NCI-H1105 (cell line): ENCODE measurements around the gene HGFAC.

Experiments used
- DNase-seq: peaks from one replicate; lab custom pipeline; 2025; lab: John Stamatoyannopoulos, UW

The HGFAC gene

DNA sequence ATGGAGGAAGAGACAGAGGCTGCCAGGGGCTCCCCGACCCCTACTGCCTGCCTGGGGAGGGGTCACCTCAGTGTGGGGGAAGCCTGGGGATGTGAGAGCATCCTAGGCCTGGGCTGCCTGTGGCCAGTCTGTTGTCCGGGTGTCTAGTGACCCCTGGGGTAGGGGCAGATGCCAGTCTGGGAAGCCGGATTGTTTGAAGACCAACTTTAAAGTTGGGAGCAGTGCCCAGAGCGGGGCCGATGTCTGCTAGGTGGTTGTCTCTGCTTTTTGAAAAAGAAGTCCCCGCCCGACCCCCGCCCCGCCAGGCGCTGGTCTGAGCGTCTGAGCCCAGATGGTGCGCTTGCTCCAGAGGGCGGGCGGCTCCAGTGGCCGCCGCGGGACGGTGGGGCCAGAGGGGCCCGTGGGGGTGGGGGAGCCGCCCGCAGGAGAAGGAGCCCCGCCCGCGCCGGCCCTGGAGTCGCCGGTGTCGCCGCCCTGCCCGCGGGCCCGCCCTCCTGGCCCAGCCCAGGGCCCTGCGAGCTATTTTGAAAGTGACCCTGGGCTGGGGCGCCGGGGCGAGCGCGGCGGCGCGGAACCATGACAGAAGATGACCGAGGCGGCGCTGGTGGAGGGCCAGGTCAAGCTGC is 21.1 kb downstream of the HGFAC start, which contains the start of gene DOK7:
Gene DOK7, plus strand, starts transcription at position 517 of the 626 bp plus-strand sequence. Its CDS starts 70 bp downstream, at position 587.
- DNase-seq, result no peak

GRCh38 chr4:3463556-3464348 is 22.0 kb downstream of the HGFAC start:
- no peak for DNase-seq

DNA sequence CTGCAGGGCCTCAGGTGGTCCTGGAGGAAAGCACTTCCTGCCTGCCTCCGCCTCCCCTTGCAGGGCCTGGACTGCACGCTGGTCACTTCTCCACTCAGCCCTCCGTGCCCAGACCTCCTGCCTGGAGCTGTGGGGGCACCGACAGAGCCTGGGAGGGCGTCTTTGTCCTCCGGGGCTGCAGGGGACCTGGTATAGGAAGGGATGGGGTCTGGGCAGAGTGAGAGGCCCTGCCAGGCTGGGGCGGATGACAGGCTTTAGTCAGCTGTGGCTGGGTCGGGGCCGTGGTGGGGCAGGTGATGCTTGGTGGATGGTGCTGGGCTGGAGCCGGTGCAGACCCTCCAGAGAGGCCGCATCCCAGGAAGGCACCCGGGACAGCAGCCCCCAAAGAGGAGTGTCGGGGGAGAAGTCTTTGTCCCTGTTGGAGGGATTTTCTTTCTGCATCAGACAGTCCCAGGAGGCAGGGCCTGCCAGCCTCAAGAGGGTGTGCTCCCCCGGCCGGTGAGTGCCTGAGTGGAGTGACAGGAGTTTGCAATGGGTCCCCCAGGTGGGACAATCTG is 22.7 kb downstream of the HGFAC start:
- no peak for DNase-seq

- DNase-seq, result no peak
These were observed 23.3 kb downstream of the HGFAC start for GRCh38 chr4:3464911-3465697.

GRCh38 chr4:3465698-3466671 is 24.2 kb downstream of the HGFAC start:
- no peak for DNase-seq

DNA sequence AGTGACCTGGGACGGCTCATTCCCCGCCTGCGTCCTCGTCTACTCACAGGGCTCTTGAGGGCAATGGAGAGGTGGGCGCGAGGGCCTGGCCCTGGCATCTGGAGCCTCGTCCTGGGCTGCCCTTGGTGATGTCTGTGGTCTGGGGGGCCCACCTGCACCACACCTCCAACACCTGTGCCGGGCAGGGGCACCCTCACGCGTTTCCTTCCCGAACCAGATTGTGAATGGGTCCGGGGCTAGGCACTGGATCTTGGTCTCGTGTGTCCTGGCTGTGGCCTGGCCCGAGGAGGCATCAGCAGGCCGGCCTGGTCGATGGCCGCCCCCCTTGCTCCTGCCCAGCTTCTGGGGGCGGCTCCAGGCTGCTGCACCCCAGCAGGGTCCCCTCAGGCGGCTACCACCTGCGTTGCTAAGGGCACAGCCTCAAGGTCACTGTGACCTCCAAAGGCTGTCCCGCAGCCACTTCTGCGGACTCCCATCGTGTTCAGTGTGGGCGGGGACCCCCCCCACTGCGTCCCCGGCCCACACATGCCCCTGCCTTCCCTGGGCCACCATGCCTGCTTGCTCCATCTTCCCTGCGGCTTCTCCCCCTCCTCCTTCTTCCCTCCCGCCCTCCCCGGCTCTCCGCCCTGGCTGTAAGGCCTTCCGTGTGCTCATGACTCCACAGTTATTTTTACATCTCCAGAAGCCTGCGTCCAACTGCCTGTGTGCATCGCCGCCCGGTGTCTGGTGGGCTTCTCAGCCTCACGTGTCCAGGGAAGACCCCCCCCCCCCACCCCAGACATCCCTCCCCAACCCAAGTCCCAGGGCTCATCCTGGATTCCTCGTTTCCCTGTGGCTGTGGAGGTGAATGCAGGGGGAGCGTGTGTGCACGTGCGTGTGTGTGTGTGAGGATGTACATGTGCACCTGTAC is 25.2 kb downstream of the HGFAC start:
- DNase-seq, result no peak

- DNase-seq, result no peak
These were observed 25.8 kb downstream of the HGFAC start for GRCh38 chr4:3467601-3468031.

DNA sequence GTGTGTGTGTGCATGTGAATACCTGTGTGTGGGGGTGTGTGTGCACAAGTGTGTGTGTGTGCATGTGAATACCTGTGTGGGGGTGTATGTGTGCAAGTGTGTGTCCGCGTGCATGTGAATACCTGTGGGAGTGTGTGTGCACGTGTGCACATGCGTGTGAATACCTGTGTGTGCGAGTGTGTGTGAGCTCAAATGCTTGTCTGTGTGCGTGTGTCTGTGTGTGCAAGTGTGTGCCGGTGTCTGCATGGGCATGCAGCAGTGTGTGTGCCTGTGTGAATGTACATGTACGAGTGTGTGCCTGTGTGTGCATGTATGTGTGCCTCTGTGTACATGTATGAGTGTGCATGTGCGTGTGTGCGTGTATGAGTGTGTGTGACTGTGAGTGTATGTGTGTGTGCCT is 26.4 kb downstream of the HGFAC start:
- no peak for DNase-seq

DNA sequence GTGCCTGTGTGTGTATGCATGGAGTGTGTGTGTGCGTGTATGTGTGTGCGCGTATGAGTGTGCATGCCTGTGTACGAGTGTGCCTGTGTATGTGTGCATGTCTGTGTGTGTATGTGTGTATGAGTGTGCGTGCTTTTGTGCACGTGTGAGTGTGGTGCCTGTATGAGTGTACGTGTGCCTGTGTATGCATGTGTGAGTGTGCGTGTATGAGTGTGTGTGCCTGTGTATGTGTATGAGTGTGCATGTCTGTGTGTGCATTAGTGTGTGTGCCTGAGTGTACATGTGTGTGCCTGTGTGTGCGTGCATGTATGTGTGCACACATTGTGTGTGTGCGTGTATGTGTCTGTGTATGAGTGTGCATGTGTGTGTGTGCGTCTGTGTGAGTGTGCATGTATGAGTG is 27.0 kb downstream of the HGFAC start:
- DNase-seq, result no peak

- no peak for DNase-seq
These were observed 27.8 kb downstream of the HGFAC start for GRCh38 chr4:3469386-3470243.

DNA sequence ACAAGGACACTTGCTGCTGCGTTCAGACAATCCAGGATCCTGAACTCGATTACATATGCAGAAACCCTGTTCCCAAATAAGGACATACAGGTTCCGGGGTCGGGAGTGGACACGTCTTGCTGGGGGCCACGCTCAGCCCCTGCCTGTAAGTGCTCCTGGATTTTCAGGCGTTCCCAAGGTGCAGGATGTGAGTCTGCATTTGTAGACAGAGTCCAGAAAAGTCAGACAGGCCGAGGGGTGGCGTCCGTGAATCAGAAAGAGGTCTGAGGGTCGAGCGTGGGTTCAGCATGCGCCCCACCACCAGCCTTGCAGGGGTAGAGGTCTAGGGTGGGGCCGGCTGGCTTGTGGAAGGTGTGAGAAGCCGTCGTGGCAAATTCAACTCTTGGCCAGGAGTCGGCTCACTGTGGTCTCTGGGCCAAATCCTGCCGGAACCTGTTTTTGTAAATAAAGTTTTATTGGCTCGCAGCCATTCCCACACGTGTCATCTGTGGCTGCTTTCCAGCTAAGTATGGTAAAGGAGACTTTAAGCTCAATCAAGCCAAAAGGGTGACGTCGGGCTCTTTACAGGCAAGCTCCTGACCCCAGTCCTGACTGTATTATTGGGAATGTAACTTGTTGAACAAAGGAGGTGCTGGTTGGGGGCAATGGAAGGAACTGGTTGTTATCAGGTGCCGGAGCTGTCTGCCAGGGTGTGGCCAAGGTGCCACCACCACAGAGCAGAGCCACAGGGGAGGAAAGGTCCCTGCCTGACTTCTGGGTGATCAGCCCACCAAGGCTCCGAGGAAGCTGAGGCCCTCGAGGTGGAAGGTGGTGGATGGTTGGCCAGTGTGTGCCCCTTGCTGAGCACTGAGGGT is 28.7 kb downstream of the HGFAC start:
- no peak for DNase-seq

- no peak for DNase-seq
These were observed 29.5 kb downstream of the HGFAC start for GRCh38 chr4:3471098-3471760.

DNA sequence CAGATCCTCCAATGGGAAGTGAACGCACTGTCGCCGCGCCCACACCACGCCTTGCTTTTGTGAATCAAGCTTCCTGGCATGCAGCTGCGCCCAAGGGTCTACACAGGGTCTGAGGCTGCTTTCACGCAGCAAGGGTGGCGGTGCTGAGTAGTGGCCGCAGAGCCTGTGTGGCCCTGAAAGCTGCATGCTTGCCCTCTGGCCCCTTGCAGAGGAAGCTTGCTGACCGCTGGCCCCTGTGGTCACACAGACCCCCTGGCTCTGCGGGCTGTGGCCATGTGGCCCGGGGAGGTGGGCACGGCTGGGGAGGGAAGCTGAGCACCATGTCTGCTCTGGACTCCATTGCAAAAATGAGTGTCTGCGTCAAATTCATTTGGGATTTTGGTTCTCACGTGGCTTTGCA is 30.1 kb downstream of the HGFAC start:
- DNase-seq, result no peak

GRCh38 chr4:3472411-3473141 is 30.8 kb downstream of the HGFAC start:
- no peak for DNase-seq

DNA sequence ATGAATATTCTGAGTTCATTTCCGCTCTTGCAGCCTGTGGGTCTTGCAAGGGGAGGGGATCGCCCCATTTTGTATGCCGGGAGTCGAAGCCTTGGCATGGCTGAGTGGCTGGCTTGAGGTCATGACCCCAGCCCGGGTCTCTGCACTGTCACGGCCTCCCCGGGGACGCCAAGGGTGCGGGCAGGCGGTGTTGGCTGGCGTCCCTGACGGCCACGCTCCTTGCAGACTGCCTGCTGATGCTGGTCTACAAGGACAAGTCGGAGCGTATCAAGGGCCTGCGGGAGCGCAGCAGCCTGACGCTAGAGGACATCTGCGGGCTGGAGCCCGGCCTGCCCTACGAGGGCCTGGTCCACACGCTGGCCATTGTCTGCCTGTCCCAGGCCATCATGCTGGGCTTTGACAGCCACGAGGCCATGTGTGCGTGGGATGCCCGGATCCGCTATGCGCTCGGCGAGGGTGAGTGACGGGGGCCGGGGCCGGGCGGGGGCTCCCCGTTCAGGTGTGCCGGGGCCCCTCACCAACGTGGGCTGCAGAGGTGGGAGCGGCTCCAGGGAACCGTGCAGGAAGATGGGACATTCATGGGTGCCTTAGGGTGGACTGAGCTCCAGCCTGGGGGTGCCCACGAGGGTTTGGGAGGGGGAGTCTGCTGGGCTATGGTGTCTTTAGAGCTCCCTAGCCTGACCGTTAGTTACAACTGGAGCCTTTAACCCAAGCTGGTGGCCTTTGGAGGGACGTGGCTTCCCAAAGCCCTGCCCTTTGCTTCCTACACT is 31.6 kb downstream of the HGFAC start:
- DNase-seq, result no peak
